NCI-H1694 (cell line): Measurements from ENCODE around the gene ACOT11.
"Not testable (repeated sequence)": the region's sequence is repeated elsewhere in the genome, so short reads cannot be mapped to it uniquely, and the experiment has no call there.

ENCODE experiments used
- DNase-seq: peaks from one replicate; lab custom pipeline; 2025; lab: John Stamatoyannopoulos, UW

The ACOT11 gene

GRCh38 chr1:54608566-54609230 lies 60.7 kb downstream of the ACOT11 start:
- DNase-seq = no peak

- no peak for DNase-seq
Observed at GRCh38 chr1:54609301-54609921, 61.4 kb downstream of the ACOT11 start.

- no peak for DNase-seq
Observed at GRCh38 chr1:54610048-54610447, 62.0 kb downstream of the ACOT11 start.

- DNase-seq = no peak
Observed at GRCh38 chr1:54610601-54611580, 62.9 kb downstream of the ACOT11 start.

GRCh38 chr1:54611621-54612020 lies 63.6 kb downstream of the ACOT11 start:
- DNase-seq = peak; percentile 17

GRCh38 chr1:54614024-54614423 lies 66.0 kb downstream of the ACOT11 start:
- no peak for DNase-seq

- DNase-seq = no peak
Observed at GRCh38 chr1:54614563-54614962, 66.5 kb downstream of the ACOT11 start.

- no peak for DNase-seq
Observed at GRCh38 chr1:54615531-54616279, 67.7 kb downstream of the ACOT11 start.

- no peak for DNase-seq
Observed at GRCh38 chr1:54619749-54620148, 71.7 kb downstream of the ACOT11 start.

- DNase-seq = no peak
Observed at GRCh38 chr1:54623216-54624007, 75.4 kb downstream of the ACOT11 start, which contains the start of gene FAM151A. Gene FAM151A (minus strand): TSS chr1:54623525. CDS start chr1:54623395, 130 bp downstream.

GRCh38 chr1:54624466-54625464 lies 76.7 kb downstream of the ACOT11 start:
- DNase-seq = no peak

- no peak for DNase-seq
Observed at GRCh38 chr1:54627196-54627595, 79.2 kb downstream of the ACOT11 start.

GRCh38 chr1:54635804-54636203 lies 87.8 kb downstream of the ACOT11 start:
- DNase-seq = not testable (repeated sequence)

GRCh38 chr1:54636461-54637446 lies 88.7 kb downstream of the ACOT11 start:
- DNase-seq = not testable (repeated sequence)

GRCh38 chr1:54640361-54640760 lies 92.3 kb downstream of the ACOT11 start:
- no peak for DNase-seq

GRCh38 chr1:54640863-54641836 lies 93.1 kb downstream of the ACOT11 start, which contains the start of gene MROH7:
Gene MROH7 (plus strand): TSS chr1:54641786. CDS start chr1:54652927, 11,141 bp downstream.
- no peak for DNase-seq

GRCh38 chr1:54643736-54644135 lies 95.7 kb downstream of the ACOT11 start:
- DNase-seq = no peak
